ENCODE measurements around the gene EEF1AKMT3. TPM values are rescaled to one million over a fixed set of nuclear protein-coding genes. Genes with fewer than 3 reads are reported as not detected.

The EEF1AKMT3 gene
- total and polyA plus RNA-seq, 9 of the 15 experiments (the other 6 are each of a cell fraction or from before 2014, with no cell fraction given) = 4.1 to 17.2 (median 7.9) TPM

GRCh38 chr12:57734591-57734990, 37.8 kb upstream of the EEF1AKMT3 start:
- no TSS peak for BruUV-seq (replicated peaks)

DNA sequence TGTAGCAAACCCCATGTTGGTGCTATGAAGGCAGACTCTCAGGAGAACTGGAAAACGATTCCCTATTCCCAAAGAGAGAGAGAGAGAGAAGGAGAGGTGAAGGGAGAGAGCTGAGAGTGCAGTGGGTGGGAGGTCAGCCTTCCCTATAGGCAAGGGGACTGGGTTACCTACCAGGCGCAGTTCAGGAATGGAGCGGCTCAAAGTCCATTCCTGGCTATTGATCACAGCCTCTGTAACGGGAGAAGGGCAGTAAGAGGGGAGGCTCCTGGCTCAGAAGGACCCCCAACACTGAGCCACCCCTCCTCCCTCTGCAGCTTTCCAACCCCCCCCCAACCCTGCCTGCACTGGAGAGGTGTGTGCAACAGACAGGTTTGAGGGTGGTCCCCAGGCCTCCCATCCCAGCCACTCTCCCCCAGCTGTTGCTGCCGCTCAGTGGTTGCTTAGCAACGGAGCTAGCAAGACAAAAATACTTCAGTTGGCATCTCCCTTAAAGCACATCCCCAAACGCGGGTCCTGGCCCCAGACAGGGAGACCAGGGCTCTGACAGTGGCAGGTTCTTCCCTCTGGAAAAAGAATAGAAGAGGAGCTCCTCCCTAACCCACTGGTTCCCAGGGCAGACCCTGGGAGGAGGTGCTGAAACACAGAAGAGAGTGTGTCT, 37.1 kb upstream of the EEF1AKMT3 start:
- DNase-seq (ENCODE audit: extremely low read depth in 1 of 4, low spot score in 3 of 4) = no peak
- H3K4me3 ChIP-seq = no peak overlapping the region
- POLR2A ChIA-PET = interaction anchor here (0.5 to 3.5 kb wide), 7 partner anchors 10 to 606 kb away, joined by 3 to 15 read pairs (median 4); partner anchors contain the start of genes DCTN2 and TSPAN31
- peaks cover 4% of the 10 kb centered on the region for H3K9me1 ChIP-seq (ENCODE audit: control insufficient read depth, insufficient read depth, low read length)
- peak overlapping the region; percentile 81 for H3K4me2 ChIP-seq (ENCODE audit: insufficient read depth, low read length)
- FAIRE-seq = no peak
- H3K27ac ChIP-seq (ENCODE audit: extremely low read depth, low read depth, low read length) = no peak overlapping the region
- no peaks in the 10 kb centered on the region for H3K9me3 ChIP-seq (replicated peaks; ENCODE audit: control insufficient read depth, insufficient read depth, low read depth, low read length)
- in situ Hi-C loops (cut with MboI) = no loop called here
- peaks cover 9 to 31% of the 10 kb centered on the region in 2 experiments; a peak in 4 of 5 replicates for H3K4me1 ChIP-seq (replicated peaks in 1 of 2; ENCODE audit: control insufficient read depth in 2 of 2, insufficient read depth in 2 of 2, low read length in 2 of 2)
- intact Hi-C loops (cut with micrococcal nuclease) = loop anchor here (5.0 kb wide), 1 partner anchor 213 kb away; the partner anchor contains the start of genes DDIT3 and MBD6
- no peaks in the 10 kb centered on the region for H4K20me1 ChIP-seq (replicated peaks; ENCODE audit: control insufficient read depth, insufficient read depth, low read length)
- WGBS (ENCODE audit: insufficient coverage, low coverage, missing lambda C conversion rate) = 3% methylated on average over 6 of the region's 8 CpGs
- CTCF ChIA-PET (ENCODE audit: low intra/inter-chr PET ratio) = interaction anchor here (2.3 kb wide), 1 partner anchor 152 kb away, joined by 17 read pairs; no protein-coding TSS in a partner anchor
- H3K36me3 ChIP-seq (ENCODE audit: control insufficient read depth, insufficient read depth, low read length) = no peaks in the 10 kb centered on the region
- ATAC-seq = no peak
- no peaks in the 10 kb centered on the region for H3K79me2 ChIP-seq (ENCODE audit: control insufficient read depth, insufficient read depth, low read length)
- H2AFZ ChIP-seq (ENCODE audit: low read depth, low read length) = peak overlapping the region; percentile 94
- TF ChIP-seq RFX1 (IDR thresholded peaks at IDR 0.05) (peak; percentile 95), NCOR1 (IDR thresholded peaks at IDR 0.05) (no peak)
- no TSS peak for BruUV-seq (replicated peaks)
- H3K27me3 ChIP-seq (ENCODE audit: control insufficient read depth in 2 of 2, insufficient read depth in 2 of 2, low read length in 2 of 2) = peaks cover 28 to 66% of the 10 kb centered on the region in 2 experiments
- H3K9ac ChIP-seq (ENCODE audit: insufficient read depth in 1 of 2, low read depth in 2 of 2, low read length in 2 of 2) = no peak overlapping the region

More at GRCh38 chr12:57734591-57734990, 37.8 kb upstream of the EEF1AKMT3 start:
- H4K20me1 ChIP-seq (replicated peaks; ENCODE audit: control insufficient read depth, insufficient read depth, low read length) = no peaks in the 10 kb centered on the region
- H3K9me3 ChIP-seq (replicated peaks; ENCODE audit: control insufficient read depth, insufficient read depth, low read depth, low read length) = no peaks in the 10 kb centered on the region
- 9% methylated on average over 4 of the region's 4 CpGs for WGBS (ENCODE audit: insufficient coverage, low coverage, missing lambda C conversion rate)
- H3K4me1 ChIP-seq (replicated peaks in 1 of 2; ENCODE audit: control insufficient read depth in 2 of 2, insufficient read depth in 2 of 2, low read length in 2 of 2) = peaks cover 9 to 28% of the 10 kb centered on the region in 2 experiments; a peak in 4 of 5 replicates
- TF ChIP-seq NRF1 (conservative IDR thresholded peaks at IDR 0.05 in 1 of 2, IDR thresholded peaks at IDR 0.05 in 1 of 2) = no peak
- TF ChIP-seq THRAP3 (IDR thresholded peaks at IDR 0.05; ENCODE audit: borderline replicate concordance) = no peak
- TF ChIP-seq TCF7L2 (IDR thresholded peaks at IDR 0.05; ENCODE audit: low read depth, low read length) = no peak
- TF ChIP-seq PTTG1 (tag; IDR thresholded peaks at IDR 0.05; ENCODE audit: low read depth) = no peak
- no peak for TF ChIP-seq CCAR2 (IDR thresholded peaks at IDR 0.05; ENCODE audit: low read depth, low read length)
- TF ChIP-seq TAF15 (IDR thresholded peaks at IDR 0.05; ENCODE audit: low read depth, low read length) = no peak
- H3K36me3 ChIP-seq (ENCODE audit: control insufficient read depth, insufficient read depth, low read length) = no peaks in the 10 kb centered on the region
- H3K4me3 ChIP-seq = no peak overlapping the region
- no peak overlapping the region for H3K27ac ChIP-seq (ENCODE audit: extremely low read depth, low read depth, low read length)
- in situ Hi-C loops (cut with MboI) (loop anchor here (5.0 kb wide), 1 partner anchor 107 kb away; no protein-coding TSS in a partner anchor), intact Hi-C loops (cut with micrococcal nuclease) (no loop called here)
- ATAC-seq = no peak
- H3K4me2 ChIP-seq (ENCODE audit: insufficient read depth, low read length) = no peak overlapping the region
- H3K9me1 ChIP-seq (ENCODE audit: control insufficient read depth, insufficient read depth, low read length) = peaks cover 4% of the 10 kb centered on the region
- H2AFZ ChIP-seq (ENCODE audit: low read depth, low read length) = no peak overlapping the region
- CTCF ChIA-PET (ENCODE audit: low intra/inter-chr PET ratio) = interaction anchor here (2.3 kb wide), 1 partner anchor 151 kb away, joined by 17 read pairs; no protein-coding TSS in a partner anchor
- no peak for DNase-seq (ENCODE audit: extremely low read depth in 1 of 4, low spot score in 3 of 4)
- FAIRE-seq = no peak
- POLR2A ChIA-PET = interaction anchor here (1.2 to 3.5 kb wide), 3 partner anchors 11 to 220 kb away, joined by 4 to 15 read pairs (median 5); partner anchors contain the start of gene TSPAN31
- no peaks in the 10 kb centered on the region for H3K79me2 ChIP-seq (ENCODE audit: control insufficient read depth, insufficient read depth, low read length)
- H3K9ac ChIP-seq (ENCODE audit: insufficient read depth in 1 of 2, low read depth in 2 of 2, low read length in 2 of 2) = peak overlapping the region in 1 of 2 experiments; percentile 12; a peak in 1 of 4 replicates
- peaks cover 31 to 66% of the 10 kb centered on the region in 2 experiments for H3K27me3 ChIP-seq (ENCODE audit: control insufficient read depth in 2 of 2, insufficient read depth in 2 of 2, low read length in 2 of 2)

Data from K562 (cell line).